ENCODE data around the gene PKD2. TPM values are rescaled to one million over a fixed set of nuclear protein-coding genes. Genes with fewer than 3 reads are reported as not detected.
"Not testable (repeated sequence)": the region's sequence is repeated elsewhere in the genome, so short reads cannot be mapped to it uniquely, and the experiment has no call there.

Gene PKD2
- total RNA-seq, 4 donors from 2014 or later, result 10.8 to 36.7 (median 18.2) TPM

DNA sequence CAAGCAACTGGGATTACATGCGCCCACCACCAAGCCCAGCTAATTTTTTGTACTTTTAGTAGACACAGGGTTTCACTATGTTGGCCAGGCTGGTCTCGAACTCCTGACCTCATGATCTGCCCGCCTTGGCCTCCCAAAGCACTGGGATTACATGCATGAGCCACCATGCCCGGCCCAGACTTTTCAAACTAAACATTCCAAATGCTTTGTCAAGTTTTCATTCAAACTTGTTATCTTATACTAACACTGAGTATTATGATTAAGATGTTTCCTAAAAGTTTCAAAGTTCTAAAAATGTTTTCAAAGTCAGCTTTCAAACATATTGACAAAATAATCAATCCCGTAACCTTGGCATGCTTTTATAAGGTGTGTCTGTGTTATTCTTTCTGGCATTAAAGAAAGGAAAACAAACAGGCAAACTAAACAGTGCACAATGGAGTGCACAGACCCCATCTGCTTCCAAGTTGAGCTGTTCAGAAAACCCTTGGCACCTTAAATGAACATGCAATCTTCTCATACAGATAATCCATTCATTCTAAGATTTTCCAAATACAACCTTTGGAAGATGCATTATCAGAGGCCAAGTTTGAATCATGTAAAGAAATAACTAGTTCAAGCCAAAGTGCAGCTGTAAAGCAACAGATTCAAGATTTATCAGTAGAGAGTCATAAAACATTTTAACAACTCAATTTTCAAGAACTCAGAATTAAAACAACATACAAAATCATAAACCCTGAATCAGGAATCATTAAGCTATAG, 101.9 kb downstream of the PKD2 start:
- Histone ChIP-seq H3K27me3 (no peaks in the 10 kb centered on the region), H3K27ac (no peak overlapping the region), H3K4me1 (peaks cover 14% of the 10 kb centered on the region), H3K4me3 (no peak overlapping the region), H3K9me3 (no peaks in the 10 kb centered on the region), H3K36me3 (no peaks in the 10 kb centered on the region)
- 82% methylated on average over 5 of the region's 5 CpGs for WGBS
- no peak for DNase-seq (ENCODE audit: low spot score in 2 of 2)
- no peak for TF ChIP-seq POLR2A (IDR thresholded peaks at IDR 0.05)
- TF ChIP-seq POLR2AphosphoS5 (IDR thresholded peaks at IDR 0.05), result no peak
- no peak for TF ChIP-seq EP300 (IDR thresholded peaks at IDR 0.05)
- TF ChIP-seq, protein P1, sequence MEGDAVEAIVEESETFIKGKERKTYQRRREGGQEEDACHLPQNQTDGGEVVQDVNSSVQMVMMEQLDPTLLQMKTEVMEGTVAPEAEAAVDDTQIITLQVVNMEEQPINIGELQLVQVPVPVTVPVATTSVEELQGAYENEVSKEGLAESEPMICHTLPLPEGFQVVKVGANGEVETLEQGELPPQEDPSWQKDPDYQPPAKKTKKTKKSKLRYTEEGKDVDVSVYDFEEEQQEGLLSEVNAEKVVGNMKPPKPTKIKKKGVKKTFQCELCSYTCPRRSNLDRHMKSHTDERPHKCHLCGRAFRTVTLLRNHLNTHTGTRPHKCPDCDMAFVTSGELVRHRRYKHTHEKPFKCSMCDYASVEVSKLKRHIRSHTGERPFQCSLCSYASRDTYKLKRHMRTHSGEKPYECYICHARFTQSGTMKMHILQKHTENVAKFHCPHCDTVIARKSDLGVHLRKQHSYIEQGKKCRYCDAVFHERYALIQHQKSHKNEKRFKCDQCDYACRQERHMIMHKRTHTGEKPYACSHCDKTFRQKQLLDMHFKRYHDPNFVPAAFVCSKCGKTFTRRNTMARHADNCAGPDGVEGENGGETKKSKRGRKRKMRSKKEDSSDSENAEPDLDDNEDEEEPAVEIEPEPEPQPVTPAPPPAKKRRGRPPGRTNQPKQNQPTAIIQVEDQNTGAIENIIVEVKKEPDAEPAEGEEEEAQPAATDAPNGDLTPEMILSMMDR (IDR thresholded peaks at IDR 0.05), result no peak

DNA sequence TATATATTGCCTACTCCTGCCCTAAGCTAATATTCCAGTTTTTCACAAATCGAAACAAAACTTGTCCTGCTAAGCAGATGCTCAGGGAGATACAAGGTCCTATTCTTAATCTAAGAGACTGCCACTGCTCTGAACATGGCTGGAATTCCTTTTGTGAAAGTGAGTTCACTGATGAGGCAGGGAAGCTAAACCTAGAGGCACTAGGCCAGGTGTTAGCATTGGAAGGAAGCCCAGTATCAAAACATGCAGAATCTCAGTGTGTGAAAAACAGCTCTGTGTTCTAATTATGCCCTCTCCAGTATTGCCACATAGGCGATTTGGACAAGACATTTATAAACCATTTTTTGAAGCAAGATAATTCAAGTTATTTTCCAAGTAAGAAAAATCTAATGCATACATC, 103.4 kb downstream of the PKD2 start:
- Histone ChIP-seq H3K9me3 (no peaks in the 10 kb centered on the region), H3K27me3 (no peaks in the 10 kb centered on the region), H3K4me3 (no peak overlapping the region), H3K27ac (no peak overlapping the region), H3K36me3 (no peaks in the 10 kb centered on the region), H3K4me1 (peaks cover 14% of the 10 kb centered on the region)
- TF ChIP-seq POLR2A (IDR thresholded peaks at IDR 0.05), result no peak
- TF ChIP-seq POLR2AphosphoS5 (IDR thresholded peaks at IDR 0.05), result no peak
- no peak for TF ChIP-seq EP300 (IDR thresholded peaks at IDR 0.05)
- TF ChIP-seq, protein P1 (IDR thresholded peaks at IDR 0.05), result no peak
- WGBS, result 58% methylated on average over 2 of the region's 2 CpGs
- DNase-seq (ENCODE audit: low spot score in 2 of 2), result no peak

DNA sequence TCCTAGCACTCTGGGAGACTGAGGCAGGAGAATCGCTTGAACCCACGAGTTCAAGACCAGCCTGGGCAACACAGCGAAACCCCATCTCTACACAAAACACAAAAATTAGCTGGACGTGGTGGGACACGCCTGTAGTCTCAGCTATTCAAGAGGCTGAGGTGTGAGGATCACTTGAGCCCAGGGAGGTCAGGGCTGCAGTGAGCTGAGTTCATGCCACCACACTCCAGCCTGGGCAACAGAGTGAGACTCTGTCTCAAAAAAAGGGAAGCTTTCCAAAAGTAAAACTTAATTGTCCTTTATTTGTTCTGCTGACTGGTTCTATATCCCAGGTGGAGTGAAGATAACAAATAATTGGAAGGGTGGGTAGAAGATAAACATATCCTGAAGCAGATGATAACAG, 105.4 kb downstream of the PKD2 start:
- no peak for DNase-seq (ENCODE audit: low spot score in 2 of 2)
- Histone ChIP-seq H3K36me3 (no peaks in the 10 kb centered on the region), H3K4me3 (no peak overlapping the region), H3K9me3 (no peaks in the 10 kb centered on the region), H3K27ac (no peak overlapping the region), H3K27me3 (no peaks in the 10 kb centered on the region), H3K4me1 (peaks cover 3% of the 10 kb centered on the region)
- no peak for TF ChIP-seq EP300 (IDR thresholded peaks at IDR 0.05)
- no peak for TF ChIP-seq POLR2AphosphoS5 (IDR thresholded peaks at IDR 0.05)
- TF ChIP-seq, protein P1 (IDR thresholded peaks at IDR 0.05), result no peak
- no peak for TF ChIP-seq POLR2A (IDR thresholded peaks at IDR 0.05)
- WGBS, result 98% methylated on average over 5 of the region's 5 CpGs

DNA sequence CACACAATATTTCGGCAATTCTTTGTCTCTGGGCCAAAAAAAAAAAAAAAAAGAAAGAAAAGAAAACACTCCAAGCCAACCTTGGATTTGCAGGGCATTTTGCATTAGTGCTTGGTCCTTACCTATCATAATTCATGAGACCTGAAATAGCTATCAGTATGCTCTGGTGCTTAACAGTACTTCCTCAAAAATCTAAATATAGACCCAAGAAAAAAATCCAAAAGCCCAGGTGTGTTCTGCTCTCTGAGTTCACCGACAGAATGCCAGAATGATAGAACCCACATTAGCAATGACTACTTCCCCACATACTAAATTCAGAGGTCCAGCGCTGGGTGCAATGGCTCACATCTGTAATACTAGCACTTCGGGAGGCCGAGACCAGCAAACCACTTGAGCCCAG, 108.2 kb downstream of the PKD2 start:
- Histone ChIP-seq H3K27ac (no peak overlapping the region), H3K27me3 (no peaks in the 10 kb centered on the region), H3K4me1 (no peaks in the 10 kb centered on the region), H3K4me3 (no peak overlapping the region), H3K9me3 (peaks cover 10% of the 10 kb centered on the region), H3K36me3 (peaks cover 3% of the 10 kb centered on the region)
- DNase-seq (ENCODE audit: low spot score in 2 of 2), result no peak
- TF ChIP-seq POLR2AphosphoS5 (IDR thresholded peaks at IDR 0.05), result no peak
- TF ChIP-seq, protein P1 (IDR thresholded peaks at IDR 0.05), result no peak
- WGBS, result 91% methylated on average over 5 of the region's 5 CpGs

DNA sequence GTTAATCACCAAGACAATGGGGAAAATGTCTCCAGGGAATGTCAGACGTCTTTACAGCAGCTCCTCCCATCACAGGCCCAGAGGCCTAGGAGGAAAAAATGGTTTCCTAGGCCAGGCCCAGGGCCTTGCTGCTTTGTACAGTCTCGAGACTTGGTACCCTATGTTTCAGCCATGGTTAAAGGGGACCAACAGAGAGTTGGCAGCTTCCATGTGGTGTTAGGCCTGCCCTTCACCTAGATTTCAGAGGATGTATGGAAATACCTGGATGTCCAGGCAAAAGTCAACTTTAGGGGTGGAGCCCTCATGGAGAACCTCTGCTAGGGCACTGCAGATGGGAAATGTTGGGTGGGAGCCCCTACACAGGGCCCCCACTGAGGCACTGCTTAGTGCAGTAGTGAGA, 112.5 kb downstream of the PKD2 start:
- Histone ChIP-seq H3K27me3 (no peaks in the 10 kb centered on the region), H3K9me3 (peaks cover 11% of the 10 kb centered on the region), H3K4me3 (no peak overlapping the region), H3K36me3 (peaks cover 3% of the 10 kb centered on the region), H3K4me1 (no peaks in the 10 kb centered on the region), H3K27ac (no peak overlapping the region)
- DNase-seq (ENCODE audit: low spot score in 2 of 2), result no peak
- WGBS, result 85% methylated on average over 2 of the region's 2 CpGs
- TF ChIP-seq EP300 (IDR thresholded peaks at IDR 0.05) (no peak), POLR2AphosphoS5 (IDR thresholded peaks at IDR 0.05) (no peak), POLR2A (IDR thresholded peaks at IDR 0.05) (no peak)
- TF ChIP-seq, protein P1 (IDR thresholded peaks at IDR 0.05), result no peak

DNA sequence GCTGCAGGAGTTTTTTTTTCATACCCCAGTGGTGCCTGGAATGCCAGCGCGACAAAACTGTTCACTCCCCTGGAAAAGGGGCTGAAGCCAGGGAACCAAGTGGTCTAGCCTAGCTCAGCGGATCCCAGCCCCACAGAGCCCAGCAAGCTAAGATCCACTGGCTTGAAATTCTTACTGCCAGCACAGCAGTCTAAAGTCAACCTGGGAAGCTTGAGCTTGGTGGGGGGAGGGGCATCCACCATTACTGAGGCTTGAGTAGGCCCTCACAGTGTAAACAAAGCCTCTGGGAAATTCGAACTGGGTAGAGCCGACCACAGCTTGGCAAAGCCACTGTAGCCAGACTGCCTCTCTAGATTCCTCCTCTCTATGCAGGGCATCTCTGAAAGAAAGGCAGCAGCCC, 114.8 kb downstream of the PKD2 start:
- not testable (repeated sequence) for DNase-seq (ENCODE audit: low spot score in 2 of 2); H3K27me3 ChIP-seq; H3K4me1 ChIP-seq; H3K36me3 ChIP-seq; H3K27ac ChIP-seq; H3K4me3 ChIP-seq
- H3K9me3 ChIP-seq, result peaks cover 11% of the 10 kb centered on the region
- WGBS, result 98% methylated on average over 5 of the region's 5 CpGs
